ENCODE measurements around the gene BHLHE23. TPM values are rescaled to one million over a fixed set of nuclear protein-coding genes. Genes with fewer than 3 reads are reported as not detected.

BHLHE23 gene
- total RNA-seq, 2 experiments from 2014 or later = not detected

DNA sequence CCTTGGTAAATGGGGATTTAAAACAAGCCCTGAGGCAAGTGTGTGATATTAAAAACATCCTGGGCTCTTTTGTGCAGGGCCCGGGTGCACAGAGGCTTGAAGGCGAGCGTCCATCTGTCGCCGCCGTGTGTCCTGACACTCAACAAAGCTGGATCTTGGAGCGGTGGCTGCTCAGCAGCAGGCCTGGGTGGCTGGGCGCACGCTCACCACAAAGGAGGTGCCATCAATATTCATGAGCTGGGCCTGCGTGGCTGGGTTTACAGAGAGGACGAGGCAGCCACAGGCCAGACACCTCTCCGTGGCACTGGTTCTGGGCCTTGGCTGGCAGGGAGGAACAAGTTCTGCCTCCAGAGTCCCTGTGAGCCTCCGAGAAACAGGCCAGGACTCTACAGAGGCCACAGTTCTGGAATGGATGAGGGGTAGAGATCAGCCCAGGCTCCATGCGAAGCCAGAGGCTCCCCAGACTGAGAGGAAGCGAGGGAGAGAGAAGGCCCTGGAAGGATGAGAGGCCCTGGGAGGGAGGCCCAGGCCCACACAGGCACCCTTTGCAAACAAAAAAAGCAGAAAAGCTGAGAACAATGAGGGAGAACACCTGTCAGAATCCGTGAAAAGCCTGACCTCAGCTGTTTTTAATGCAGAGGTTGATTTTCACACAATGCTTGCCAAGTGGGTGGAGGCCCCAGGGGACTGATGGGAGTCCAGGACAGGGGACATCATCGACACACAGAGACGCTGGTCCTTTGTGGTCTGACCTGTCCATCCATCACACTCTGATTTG is 21.9 kb downstream of the BHLHE23 start:
- H3K9me3 Mint-ChIP-seq = no peaks in the 10 kb centered on the region
- H3K27ac Mint-ChIP-seq = no peak overlapping the region
- H3K36me3 Mint-ChIP-seq = no peaks in the 10 kb centered on the region
- no peak overlapping the region for H3K4me3 Mint-ChIP-seq
- no peak for DNase-seq
- peaks cover 15% of the 10 kb centered on the region for H3K4me1 Mint-ChIP-seq
- H3K27me3 Mint-ChIP-seq = peaks cover 27% of the 10 kb centered on the region

DNA sequence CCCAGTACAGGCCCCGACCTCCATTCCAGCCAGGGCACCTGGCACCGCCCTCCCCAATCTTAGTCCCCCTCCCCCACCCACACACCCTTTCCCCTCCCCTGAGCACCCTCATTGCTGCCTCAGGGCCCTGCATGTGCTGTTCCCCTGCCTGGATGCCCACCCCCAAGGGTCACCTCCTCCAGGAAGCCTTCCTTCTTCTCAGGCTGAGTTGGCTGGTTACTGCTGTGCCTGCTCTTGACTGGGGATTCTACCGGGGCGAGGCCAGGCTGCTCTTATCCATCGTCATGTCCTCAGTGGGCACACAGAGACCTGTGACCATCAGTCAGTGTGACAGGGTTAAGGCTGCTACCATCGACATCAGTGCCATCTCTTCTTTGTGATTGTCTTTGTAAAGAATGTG is 23.6 kb downstream of the BHLHE23 start:
- H3K27me3 Mint-ChIP-seq = peaks cover 43% of the 10 kb centered on the region
- H3K4me1 Mint-ChIP-seq = peaks cover 16% of the 10 kb centered on the region
- no peak for DNase-seq
- H3K9me3 Mint-ChIP-seq = no peaks in the 10 kb centered on the region
- H3K36me3 Mint-ChIP-seq = no peaks in the 10 kb centered on the region
- no peak overlapping the region for H3K4me3 Mint-ChIP-seq
- no peak overlapping the region for H3K27ac Mint-ChIP-seq

- no peak overlapping the region for H3K4me3 Mint-ChIP-seq
- H3K27ac Mint-ChIP-seq = no peak overlapping the region
- peaks cover 49% of the 10 kb centered on the region for H3K27me3 Mint-ChIP-seq
- no peaks in the 10 kb centered on the region for H3K36me3 Mint-ChIP-seq
- peaks cover 23% of the 10 kb centered on the region for H3K4me1 Mint-ChIP-seq
- no peak for DNase-seq
- no peaks in the 10 kb centered on the region for H3K9me3 Mint-ChIP-seq
These were observed 24.4 kb downstream of the BHLHE23 start for GRCh38 chr20:62982124-62983075.

DNA sequence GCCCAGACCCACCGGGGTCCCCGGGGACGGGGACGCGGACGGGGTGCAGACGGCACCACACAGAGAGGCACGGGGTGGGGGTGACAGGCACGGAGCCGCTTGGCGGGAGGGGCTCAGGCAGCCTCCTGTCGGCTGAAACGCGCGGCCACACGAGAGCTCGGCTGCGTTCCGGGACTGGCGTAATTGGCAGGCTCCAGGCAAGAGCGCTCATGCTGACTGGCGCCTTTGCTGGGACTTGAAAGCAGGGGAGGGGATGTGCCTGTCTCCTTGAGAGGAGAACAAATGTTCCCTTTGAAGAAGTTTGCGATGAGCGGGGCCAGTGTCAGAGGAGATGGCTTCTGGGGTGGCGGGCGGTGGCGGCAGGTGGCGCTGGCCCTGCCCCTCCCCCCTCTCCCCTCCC is 25.8 kb downstream of the BHLHE23 start:
- Mint-ChIP-seq H3K4me1 (peaks cover 25% of the 10 kb centered on the region), H3K9me3 (no peaks in the 10 kb centered on the region), H3K4me3 (no peak overlapping the region), H3K27ac (no peak overlapping the region), H3K36me3 (no peaks in the 10 kb centered on the region), H3K27me3 (peaks cover 54% of the 10 kb centered on the region)
- DNase-seq = peak; percentile 46

DNA sequence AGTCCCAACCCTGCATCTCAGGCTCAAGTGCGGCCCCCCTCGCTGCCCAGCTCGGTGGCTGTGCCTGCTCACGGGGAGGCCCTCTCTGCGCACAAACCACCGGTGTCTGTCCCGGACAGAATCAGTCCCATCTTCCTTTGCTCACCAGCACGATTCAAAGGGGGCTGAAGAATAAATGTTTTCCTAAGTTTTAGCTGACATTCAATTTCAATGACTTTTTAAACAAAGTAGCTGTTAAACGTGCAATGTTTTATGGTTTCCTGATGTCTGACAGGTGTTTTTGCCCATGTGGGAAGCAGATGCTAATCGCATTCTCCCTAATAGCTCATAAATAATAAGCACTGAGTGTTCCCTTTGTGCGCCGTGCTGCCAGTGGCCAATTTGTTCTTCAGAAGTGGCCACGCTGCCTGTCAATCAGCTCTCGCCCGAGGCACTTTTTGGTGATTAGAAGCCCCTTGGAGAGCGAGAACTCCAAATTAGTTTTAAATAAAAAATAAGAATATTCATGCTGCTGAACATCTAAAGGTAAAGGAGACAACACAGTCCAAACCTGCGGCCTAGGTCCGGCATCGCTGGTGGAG is 26.3 kb downstream of the BHLHE23 start:
- peaks cover 53% of the 10 kb centered on the region for H3K27me3 Mint-ChIP-seq
- no peak overlapping the region for H3K4me3 Mint-ChIP-seq
- H3K27ac Mint-ChIP-seq = no peak overlapping the region
- DNase-seq = no peak
- H3K4me1 Mint-ChIP-seq = peaks cover 25% of the 10 kb centered on the region
- no peaks in the 10 kb centered on the region for H3K9me3 Mint-ChIP-seq
- no peaks in the 10 kb centered on the region for H3K36me3 Mint-ChIP-seq

GRCh38 chr20:62979876-62980373 is 26.8 kb downstream of the BHLHE23 start:
- Mint-ChIP-seq H3K4me1 (peaks cover 25% of the 10 kb centered on the region), H3K9me3 (no peaks in the 10 kb centered on the region), H3K4me3 (no peak overlapping the region), H3K27ac (no peak overlapping the region), H3K27me3 (peaks cover 55% of the 10 kb centered on the region), H3K36me3 (no peaks in the 10 kb centered on the region)
- no peak for DNase-seq

GRCh38 chr20:62979310-62979709 is 27.5 kb downstream of the BHLHE23 start:
- no peak overlapping the region for H3K27ac Mint-ChIP-seq
- peaks cover 25% of the 10 kb centered on the region for H3K4me1 Mint-ChIP-seq
- H3K9me3 Mint-ChIP-seq = no peaks in the 10 kb centered on the region

GRCh38 chr20:62978561-62978943 is 28.2 kb downstream of the BHLHE23 start:
- H3K9me3 Mint-ChIP-seq = no peaks in the 10 kb centered on the region
- no peak for DNase-seq
- no peak overlapping the region for H3K4me3 Mint-ChIP-seq
- H3K27ac Mint-ChIP-seq = no peak overlapping the region
- no peaks in the 10 kb centered on the region for H3K36me3 Mint-ChIP-seq
- peaks cover 69% of the 10 kb centered on the region for H3K27me3 Mint-ChIP-seq
- H3K4me1 Mint-ChIP-seq = peaks cover 25% of the 10 kb centered on the region

More at GRCh38 chr20:62979310-62979709, 27.5 kb downstream of the BHLHE23 start:
- DNase-seq = no peak
- peaks cover 62% of the 10 kb centered on the region for H3K27me3 Mint-ChIP-seq
- H3K4me3 Mint-ChIP-seq = no peak overlapping the region
- no peaks in the 10 kb centered on the region for H3K36me3 Mint-ChIP-seq

DNA sequence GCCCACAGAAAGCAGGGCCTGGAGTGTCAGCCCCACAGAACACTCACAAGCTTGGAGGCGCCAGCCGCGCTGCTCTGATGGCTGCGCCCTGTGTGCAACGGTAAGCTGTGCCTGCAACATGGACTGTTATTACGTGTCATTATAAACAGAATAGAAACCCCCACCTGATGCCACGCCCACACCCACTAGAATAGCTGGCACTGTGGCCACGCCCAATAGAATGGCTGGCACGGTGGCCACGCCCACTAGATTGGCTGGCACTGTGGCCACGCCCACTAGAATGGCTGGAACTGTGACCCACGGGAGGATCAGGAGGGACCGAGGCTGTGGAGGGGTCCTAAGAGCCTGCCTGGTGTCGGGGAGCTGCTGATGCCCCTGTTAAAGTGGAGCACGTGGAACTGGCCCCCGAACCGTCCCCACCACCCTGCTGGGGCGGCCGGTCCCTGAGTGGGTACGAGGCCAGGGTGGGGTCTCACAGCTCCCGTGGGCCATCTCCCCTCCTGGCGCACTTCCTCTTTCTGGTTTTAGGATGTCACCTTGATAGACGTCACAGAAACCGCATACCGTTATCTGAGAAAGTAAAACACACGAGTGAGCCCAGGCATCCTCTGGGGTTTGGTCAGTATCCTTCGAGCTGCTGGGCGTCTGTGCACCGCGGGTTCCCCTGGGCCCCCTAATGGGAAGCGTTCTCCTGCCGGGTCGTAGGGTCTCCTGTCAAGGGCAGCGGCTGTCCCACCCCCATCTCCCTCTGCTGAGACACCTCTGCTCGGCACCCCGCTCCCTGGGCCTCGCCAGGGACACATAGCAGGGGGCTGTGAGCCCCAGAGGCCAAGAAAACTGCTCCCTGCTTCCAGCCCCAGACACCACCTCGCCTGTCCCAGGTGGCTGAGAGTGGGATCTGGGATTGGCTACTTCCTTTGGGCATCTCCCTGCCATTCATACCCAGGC is 28.9 kb downstream of the BHLHE23 start:
- DNase-seq = peak; percentile 68
- Mint-ChIP-seq H3K4me1 (peaks cover 25% of the 10 kb centered on the region), H3K27ac (no peak overlapping the region), H3K4me3 (no peak overlapping the region), H3K27me3 (peaks cover 72% of the 10 kb centered on the region), H3K36me3 (no peaks in the 10 kb centered on the region), H3K9me3 (no peaks in the 10 kb centered on the region)

DNA sequence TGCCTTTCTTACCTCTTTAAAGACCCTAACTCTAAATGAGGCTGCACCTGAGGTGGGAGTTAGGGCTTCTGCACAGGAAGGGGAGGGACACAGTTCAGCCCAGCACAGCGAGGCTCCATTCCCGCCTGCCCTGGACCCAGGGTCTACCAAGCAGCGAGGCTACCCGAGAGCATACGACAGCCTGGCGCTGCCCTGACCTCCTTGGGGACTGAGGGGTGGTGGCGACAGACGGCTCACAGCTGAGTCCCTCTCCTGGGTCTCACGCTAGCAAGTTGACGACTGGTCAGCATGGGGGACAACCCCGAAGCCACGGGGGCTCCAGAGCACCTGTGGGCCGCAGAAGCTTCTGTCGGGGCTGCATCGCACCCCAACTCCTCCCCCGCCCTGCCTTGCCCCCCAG is 29.9 kb downstream of the BHLHE23 start:
- DNase-seq = no peak
- no peaks in the 10 kb centered on the region for H3K36me3 Mint-ChIP-seq
- H3K4me3 Mint-ChIP-seq = no peak overlapping the region
- H3K27me3 Mint-ChIP-seq = peaks cover 82% of the 10 kb centered on the region
- peaks cover 31% of the 10 kb centered on the region for H3K4me1 Mint-ChIP-seq
- no peak overlapping the region for H3K27ac Mint-ChIP-seq
- H3K9me3 Mint-ChIP-seq = no peaks in the 10 kb centered on the region

DNA sequence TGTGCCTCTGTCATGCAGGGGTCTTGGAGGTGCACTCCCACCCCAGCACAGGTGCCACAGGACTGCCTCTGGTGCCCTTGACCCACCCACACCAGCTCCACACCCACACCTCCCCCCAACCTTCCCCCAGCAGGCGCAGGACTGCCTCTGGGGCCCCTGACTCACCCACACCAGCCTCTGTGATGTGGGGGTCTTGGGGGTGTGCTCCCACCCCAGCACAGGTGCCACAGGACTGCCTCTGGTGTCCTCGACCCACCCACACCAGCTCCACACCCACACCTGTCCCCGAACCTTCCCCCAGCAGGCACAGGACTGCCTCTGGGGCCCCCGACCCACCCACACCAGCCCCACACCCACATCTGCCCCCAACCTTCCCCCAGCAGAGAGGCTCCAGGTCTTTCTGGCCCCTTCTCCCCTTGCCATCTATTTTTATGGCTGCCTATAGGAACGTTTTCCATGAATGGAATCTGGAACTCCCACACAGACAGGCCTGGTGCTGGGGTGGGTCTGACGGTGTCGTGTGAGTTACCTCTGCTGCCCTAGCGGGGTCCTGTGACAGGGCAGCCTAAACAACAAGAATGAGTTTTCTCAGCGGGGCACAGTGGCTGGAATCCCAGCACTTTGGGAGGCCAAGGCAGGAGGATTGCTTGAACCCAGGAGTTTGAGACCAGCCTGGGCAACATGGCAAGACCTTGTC is 30.8 kb downstream of the BHLHE23 start:
- Mint-ChIP-seq H3K4me3 (no peak overlapping the region), H3K36me3 (no peaks in the 10 kb centered on the region), H3K27me3 (peaks cover 81% of the 10 kb centered on the region), H3K4me1 (peaks cover 29% of the 10 kb centered on the region), H3K27ac (no peak overlapping the region), H3K9me3 (no peaks in the 10 kb centered on the region)
- DNase-seq = no peak

DNA sequence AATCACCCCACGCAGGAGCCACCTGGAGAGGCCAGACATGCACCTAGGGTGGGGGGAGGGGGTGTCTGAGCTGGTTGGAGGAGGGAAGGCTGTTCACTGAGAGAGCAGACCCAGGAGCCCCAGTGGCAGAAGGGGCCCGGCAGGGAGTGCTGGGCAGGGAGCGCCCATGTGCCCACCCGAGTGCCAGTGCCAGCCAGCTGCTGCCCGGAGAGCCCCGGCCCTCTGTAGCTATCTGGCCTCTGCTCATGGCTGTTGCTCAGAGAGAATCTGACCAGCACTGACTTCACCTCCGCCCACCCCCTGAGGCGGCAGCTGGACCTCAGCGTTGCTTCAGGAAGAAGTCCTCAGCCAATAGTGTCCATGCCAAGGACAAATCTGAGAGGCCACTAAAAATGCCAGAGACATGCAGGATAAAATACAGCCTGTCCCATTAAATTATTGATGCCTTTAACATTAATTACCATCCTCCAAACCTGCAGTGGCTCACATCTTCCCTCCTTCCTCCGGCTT is 31.5 kb downstream of the BHLHE23 start:
- no peak for DNase-seq
- H3K27ac Mint-ChIP-seq = no peak overlapping the region
- H3K36me3 Mint-ChIP-seq = no peaks in the 10 kb centered on the region
- H3K9me3 Mint-ChIP-seq = no peaks in the 10 kb centered on the region
- H3K4me1 Mint-ChIP-seq = peaks cover 25% of the 10 kb centered on the region
- no peak overlapping the region for H3K4me3 Mint-ChIP-seq
- peaks cover 75% of the 10 kb centered on the region for H3K27me3 Mint-ChIP-seq

- Mint-ChIP-seq H3K27ac (no peak overlapping the region), H3K27me3 (peaks cover 54% of the 10 kb centered on the region), H3K4me3 (no peak overlapping the region), H3K4me1 (peaks cover 18% of the 10 kb centered on the region), H3K9me3 (no peaks in the 10 kb centered on the region), H3K36me3 (no peaks in the 10 kb centered on the region)
- no peak for DNase-seq
These were observed 33.7 kb downstream of the BHLHE23 start for GRCh38 chr20:62972845-62973745.
